Measurements from ENCODE around the gene ACOT4.
"Not testable (repeated sequence)": the region's sequence is repeated elsewhere in the genome, so short reads cannot be mapped to it uniquely, and the experiment has no call there.

The ACOT4 gene

DNA sequence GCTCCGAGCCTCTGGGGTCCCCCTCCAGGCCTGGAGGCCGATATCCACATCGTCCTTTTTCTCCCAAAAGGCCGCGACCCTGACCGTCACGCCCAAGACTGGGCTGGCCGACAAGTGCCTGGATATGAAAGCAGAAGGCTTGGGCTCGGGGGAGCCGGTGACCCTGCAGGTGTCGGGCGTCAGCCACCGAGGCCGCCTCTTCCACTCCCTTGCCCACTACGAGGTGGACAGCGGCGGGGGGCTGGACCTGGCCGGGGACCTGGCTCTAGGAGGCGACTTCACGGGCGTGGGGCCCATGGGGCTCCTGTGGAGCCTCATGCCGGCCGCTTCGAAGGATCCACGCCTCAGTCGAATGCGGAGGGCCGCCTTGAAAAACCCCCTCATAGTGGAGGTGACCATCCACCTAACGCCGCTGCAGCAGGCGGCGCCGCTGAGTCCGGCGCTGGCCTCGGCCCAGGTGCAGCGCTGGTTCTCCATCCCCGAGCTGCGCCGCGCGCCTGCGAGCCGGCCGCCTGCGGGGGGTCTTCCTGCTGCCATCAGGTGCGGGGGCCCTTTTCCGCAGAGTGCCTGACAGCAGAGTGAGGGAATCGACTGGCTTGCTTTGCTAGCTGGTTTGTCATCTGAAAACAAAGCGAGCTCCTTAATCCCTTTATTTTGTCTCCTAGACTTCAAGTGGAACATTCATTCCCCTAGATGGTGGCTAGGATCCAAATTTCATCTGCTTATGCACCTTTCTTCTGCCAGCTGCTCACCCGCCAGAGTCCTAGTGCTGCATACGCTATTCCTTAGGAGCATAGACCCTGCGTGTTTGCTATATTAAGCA lies 42.5 kb downstream of the ACOT4 start:
- no peak for DNase-seq

DNA sequence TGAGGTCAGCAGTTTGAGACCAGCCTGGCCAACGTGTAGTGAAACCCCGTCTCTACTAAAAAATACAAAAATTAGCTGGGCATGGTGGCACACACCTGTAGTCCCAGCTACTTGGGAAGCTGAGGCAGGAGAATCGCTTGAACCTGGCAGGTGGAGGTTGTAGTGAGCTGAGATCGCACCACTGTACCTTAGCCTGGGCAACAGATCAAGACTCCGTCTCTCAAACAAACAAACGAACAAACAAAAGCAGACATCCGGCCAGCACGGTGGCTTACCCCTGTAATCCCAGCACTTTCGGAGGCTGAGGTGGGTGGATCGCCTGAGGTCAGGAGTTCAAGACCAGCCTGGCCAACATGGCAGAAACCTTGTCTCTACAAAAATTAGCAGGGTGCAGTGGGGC lies 44.7 kb downstream of the ACOT4 start:
- DNase-seq: not testable (repeated sequence)

DNA sequence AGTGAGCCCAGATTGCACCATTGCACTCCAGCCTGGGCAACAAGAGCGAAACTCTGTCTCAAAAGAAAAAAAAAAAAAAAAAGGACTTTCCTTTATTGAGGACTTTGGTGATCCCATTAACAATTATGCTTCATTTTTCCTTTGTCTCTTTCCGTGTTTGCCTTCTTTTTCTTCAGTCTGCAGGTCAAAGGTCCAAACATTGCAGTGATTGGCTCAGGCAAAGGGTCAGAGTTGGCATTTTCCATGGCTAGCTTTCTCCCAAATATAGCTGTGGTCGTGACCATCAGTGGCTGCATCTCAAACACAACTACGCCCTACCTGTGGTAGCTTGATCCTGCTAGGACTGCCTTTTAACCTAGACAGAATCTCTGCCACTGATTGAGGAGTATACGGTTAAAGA lies 46.2 kb downstream of the ACOT4 start:
- no peak for DNase-seq

DNA sequence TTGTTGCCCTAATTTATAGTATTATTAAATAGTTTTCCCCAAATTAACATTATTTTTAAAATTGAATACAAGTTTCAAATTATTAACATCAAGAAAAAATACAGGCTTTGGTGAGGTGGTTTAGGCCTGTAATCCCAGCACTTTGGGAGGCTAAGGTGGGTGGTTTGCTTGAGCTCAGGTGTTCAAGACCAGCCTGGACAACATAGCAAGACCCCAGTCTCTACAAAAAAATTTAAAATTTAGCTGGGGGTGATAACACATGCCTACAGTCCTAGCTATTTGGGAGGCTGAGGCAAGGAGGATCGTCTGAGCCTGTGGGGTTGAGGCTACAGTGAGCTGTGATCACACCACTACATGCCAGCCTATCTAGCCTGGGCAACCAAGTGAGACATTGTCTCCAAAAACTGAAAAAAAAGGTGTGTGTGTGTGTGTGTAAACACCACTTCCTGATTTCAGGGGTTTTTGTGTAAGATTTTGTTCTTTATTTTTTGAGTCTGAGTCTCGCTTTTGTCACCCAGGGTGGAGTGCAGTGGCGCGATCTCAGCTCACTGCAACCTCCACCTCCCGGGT lies 49.2 kb downstream of the ACOT4 start:
- no peak for DNase-seq

DNA sequence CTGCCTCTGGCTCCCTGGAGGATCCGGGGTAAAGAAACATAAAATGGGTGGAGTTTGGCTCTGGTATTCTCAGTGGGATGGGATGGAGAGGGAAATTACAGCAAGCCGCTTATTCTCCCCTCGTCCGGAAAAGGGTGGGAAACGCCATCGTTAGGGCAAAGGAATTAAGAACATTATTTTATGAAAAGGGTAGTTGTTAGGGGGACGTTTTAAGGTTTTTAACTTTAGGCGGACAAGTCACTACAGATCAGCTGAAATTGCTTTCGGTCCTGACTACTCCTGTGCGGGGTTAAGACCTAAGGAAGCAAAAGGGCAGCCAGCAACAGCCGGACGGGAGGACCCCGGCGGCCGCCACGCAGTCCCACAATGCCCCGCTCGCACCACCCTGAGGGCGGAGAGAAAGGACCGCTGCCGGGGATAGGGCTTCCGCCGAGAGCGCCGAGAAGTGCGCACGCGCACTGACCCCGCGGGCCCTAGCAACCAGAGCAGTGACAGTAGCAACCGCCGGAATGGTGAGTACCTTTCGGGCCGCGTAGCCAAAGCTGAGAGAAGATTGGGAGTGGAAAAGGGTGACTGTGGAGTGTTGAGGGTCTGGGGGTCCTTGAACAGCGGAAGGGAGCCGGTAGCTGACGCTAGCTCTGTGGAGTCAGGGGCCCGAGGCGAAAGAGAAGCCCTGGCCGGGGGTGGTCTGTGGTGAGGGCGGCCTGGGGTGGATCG lies 53.0 kb downstream of the ACOT4 start, which contains the start of gene DNAL1:
Gene DNAL1, plus strand, starts transcription at position 456 of the 717 bp plus-strand sequence. Its CDS starts 54 bp downstream, at position 510.
- DNase-seq: peak; percentile 87

DNA sequence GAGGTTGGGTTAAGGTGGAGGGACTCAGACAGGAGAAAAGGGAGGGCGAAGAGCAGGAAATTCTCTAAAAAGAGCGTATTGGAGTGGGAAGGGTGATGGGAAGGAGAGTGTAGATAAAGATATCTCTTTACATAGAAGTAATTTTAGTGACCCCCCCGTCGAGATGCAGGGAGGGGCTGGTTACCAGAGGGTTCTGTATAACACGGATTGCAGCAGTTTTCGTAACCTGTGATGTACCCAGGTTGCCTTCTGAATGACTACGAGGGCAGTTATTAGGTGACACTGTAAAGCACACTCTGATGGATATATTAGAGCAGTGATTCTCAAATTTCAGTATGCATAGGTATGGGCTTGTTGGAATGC lies 53.6 kb downstream of the ACOT4 start:
- no peak for DNase-seq

Measured in central memory CD4-positive, alpha-beta T cell (primary cell).